CD4-positive, CD25-positive, alpha-beta regulatory T cell (primary cell): ENCODE measurements around the gene ZNF630. TPM values are rescaled to one million over a fixed set of nuclear protein-coding genes. Genes with fewer than 3 reads are reported as not detected.
"Not testable (repeated sequence)": the region's sequence is repeated elsewhere in the genome, so short reads cannot be mapped to it uniquely, and the experiment has no call there.

Experiments
- ATAC-seq, 2 donors: fragments of 150-1000 bp; cut with Tn5 transposase; one replicate each; pipeline ENCODE4 v1.10.0; 2021; ENCODE audit warnings: low read depth in 2 of 2, moderate number of reproducible peaks in 2 of 2, moderate library complexity in 1 of 2
- DNase-seq, 3 donors: peaks; one replicate each; pipeline versions ENCODE4 v3.0.0 to v3.0.0-alpha.2; 2012 to 2022; ENCODE audit warnings: mixed read lengths in 1 of 3
- H3K27ac ChIP-seq: one replicate; pipeline ENCODE4 v1.7.0; 2013; ENCODE audit warnings: mild to moderate bottlenecking, low read length; ENCODE audit not compliant: insufficient read depth, poor library complexity, severe bottlenecking
- H3K27me3 ChIP-seq: one replicate; pipeline ENCODE4 v1.7.0; 2013; ENCODE audit warnings: low read length; ENCODE audit not compliant: control insufficient read depth, insufficient read depth
- H3K36me3 ChIP-seq: one replicate; pipeline ENCODE4 v1.7.0; 2013; ENCODE audit warnings: mild to moderate bottlenecking, low read length, moderate library complexity; ENCODE audit not compliant: control insufficient read depth, insufficient read depth
- H3K4me1 ChIP-seq: 2 replicates; pipeline ENCODE4 v1.7.0; 2013; ENCODE audit warnings: mild to moderate bottlenecking, low read length; ENCODE audit not compliant: insufficient read depth, control insufficient read depth, poor library complexity, severe bottlenecking
- H3K4me3 ChIP-seq: one replicate; pipeline ENCODE4 v1.7.0; 2013; ENCODE audit warnings: low read depth, mild to moderate bottlenecking, low read length, moderate library complexity
- H3K9me3 ChIP-seq, 2 experiments: 1 replicate in 1 of 2; 2 replicates in 1 of 2; pipeline ENCODE4 v1.7.0; 2013; ENCODE audit warnings: low read length in 2 of 2, mild to moderate bottlenecking in 1 of 2, moderate library complexity in 1 of 2; ENCODE audit not compliant: control insufficient read depth in 2 of 2
- H3K27ac Mint-ChIP-seq, 3 donors: one replicate each; pipeline ENCODE4 v1.8.0; 2020 to 2022; ENCODE audit warnings: mild to moderate bottlenecking in 3 of 3, mixed read lengths in 3 of 3, moderate library complexity in 2 of 3
- H3K27me3 Mint-ChIP-seq: one replicate; pipeline ENCODE4 v1.8.0; 2022; ENCODE audit warnings: mild to moderate bottlenecking, mixed read lengths
- H3K36me3 Mint-ChIP-seq: one replicate; pipeline ENCODE4 v1.8.0; 2020; ENCODE audit warnings: mixed read lengths
- H3K4me1 Mint-ChIP-seq, 4 donors: one replicate each; pipeline ENCODE4 v1.8.0; 2020 to 2022; ENCODE audit warnings: mixed read lengths in 4 of 4, mild to moderate bottlenecking in 1 of 4
- H3K4me3 Mint-ChIP-seq, 4 donors: one replicate each; pipeline ENCODE4 v1.8.0; 2020 to 2022; ENCODE audit warnings: mild to moderate bottlenecking in 4 of 4, mixed read lengths in 4 of 4, moderate library complexity in 3 of 4
- H3K9me3 Mint-ChIP-seq, 7 donors: one replicate each; pipeline ENCODE4 v1.8.0; 2020 to 2022; ENCODE audit warnings: mixed read lengths in 7 of 7, mild to moderate bottlenecking in 3 of 7, moderate library complexity in 2 of 7
- polyA plus RNA-seq, 4 donors: library from polyadenylated mRNA; unstranded; fragments of 300-500 nt; fragmentation: Illumina TruSeq; gene quantifications; one replicate each; pipeline ENCODE4 v1.2.3, GENCODE V29; 2021
- total RNA-seq: library from RNA; stranded (reverse); gene quantifications from one replicate; pipeline ENCODE4 v1.2.3, GENCODE V29; 2022

The ZNF630 gene
- total and polyA plus RNA-seq, 5 donors from 2014 or later, result 1.2 to 2.7 (median 1.7) TPM

- no peak for DNase-seq
- Mint-ChIP-seq H3K4me1 (peaks cover 0 to 10% (median 6%) of the 10 kb centered on the region in 4 donors), H3K9me3 (no peaks in the 10 kb centered on the region), H3K4me3 (no peak overlapping the region), H3K27ac (peak overlapping the region in 1 of 3 donors; percentile 60), H3K27me3 (no peaks in the 10 kb centered on the region), H3K36me3 (peaks cover 3% of the 10 kb centered on the region)
- H3K27ac ChIP-seq, result no peak overlapping the region
- no peak overlapping the region for H3K4me3 ChIP-seq
- H3K36me3 ChIP-seq, result no peaks in the 10 kb centered on the region
- H3K27me3 ChIP-seq, result no peaks in the 10 kb centered on the region
- ATAC-seq, result no peak
- H3K9me3 ChIP-seq, result no peaks in the 10 kb centered on the region
- H3K4me1 ChIP-seq, result no peaks in the 10 kb centered on the region
Observed at GRCh38 chrX:48028091-48028490, 43.3 kb downstream of the ZNF630 start.

GRCh38 chrX:48027545-48027944, 43.9 kb downstream of the ZNF630 start:
- DNase-seq, H3K36me3 ChIP-seq, H3K4me3 Mint-ChIP-seq, H3K27ac Mint-ChIP-seq, H3K27ac ChIP-seq, ATAC-seq, H3K4me1 ChIP-seq, H3K4me3 ChIP-seq, H3K9me3 ChIP-seq, H3K27me3 Mint-ChIP-seq, H3K27me3 ChIP-seq, H3K4me1 Mint-ChIP-seq, H3K36me3 Mint-ChIP-seq, H3K9me3 Mint-ChIP-seq: not testable (repeated sequence)

- H3K36me3 Mint-ChIP-seq, result peaks cover 3% of the 10 kb centered on the region
- no peak overlapping the region for H3K4me3 ChIP-seq
- H3K9me3 ChIP-seq, result no peaks in the 10 kb centered on the region
- no peaks in the 10 kb centered on the region for H3K27me3 ChIP-seq
- peaks cover 4 to 19% (median 10%) of the 10 kb centered on the region in 4 donors for H3K4me1 Mint-ChIP-seq
- DNase-seq (peak; percentile 11 to 69 (median 51)), ATAC-seq (no peak)
- no peak overlapping the region for H3K27ac ChIP-seq
- no peaks in the 10 kb centered on the region for H3K36me3 ChIP-seq
- H3K4me3 Mint-ChIP-seq, result peak overlapping the region in 2 of 4 donors; percentile 4 to 39
- H3K4me1 ChIP-seq, result no peaks in the 10 kb centered on the region
- no peaks in the 10 kb centered on the region for H3K27me3 Mint-ChIP-seq
- H3K9me3 Mint-ChIP-seq, result peaks cover 0 to 2% (median 0%) of the 10 kb centered on the region in 7 donors
- no peak overlapping the region for H3K27ac Mint-ChIP-seq
Observed at GRCh38 chrX:48025561-48025960, 45.9 kb downstream of the ZNF630 start.

- Mint-ChIP-seq H3K36me3 (peaks cover 3% of the 10 kb centered on the region), H3K27ac (peak overlapping the region in 1 of 3 donors; percentile 6), H3K4me1 (peaks cover 4 to 19% (median 11%) of the 10 kb centered on the region in 4 donors), H3K4me3 (peak overlapping the region in 2 of 4 donors; percentile 2 to 90), H3K27me3 (no peaks in the 10 kb centered on the region), H3K9me3 (peaks cover 0 to 2% (median 0%) of the 10 kb centered on the region in 7 donors)
- Histone ChIP-seq H3K9me3 (no peaks in the 10 kb centered on the region), H3K27me3 (no peaks in the 10 kb centered on the region), H3K4me3 (no peak overlapping the region), H3K36me3 (no peaks in the 10 kb centered on the region), H3K27ac (no peak overlapping the region), H3K4me1 (no peaks in the 10 kb centered on the region)
- no peak for ATAC-seq
- no peak for DNase-seq
Observed at GRCh38 chrX:48022738-48023137, 48.7 kb downstream of the ZNF630 start.

GRCh38 chrX:48022100-48022499, 49.3 kb downstream of the ZNF630 start:
- Mint-ChIP-seq H3K4me1 (peaks cover 4 to 19% (median 11%) of the 10 kb centered on the region in 4 donors), H3K36me3 (peaks cover 3% of the 10 kb centered on the region), H3K4me3 (peak overlapping the region in 3 of 4 donors; percentile 90 to 96 (median 93)), H3K9me3 (peaks cover 0 to 2% (median 0%) of the 10 kb centered on the region in 7 donors), H3K27me3 (no peaks in the 10 kb centered on the region), H3K27ac (peak overlapping the region in 1 of 3 donors; percentile 96)
- Histone ChIP-seq H3K27ac (no peak overlapping the region), H3K36me3 (no peaks in the 10 kb centered on the region), H3K27me3 (no peaks in the 10 kb centered on the region), H3K9me3 (no peaks in the 10 kb centered on the region), H3K4me1 (no peaks in the 10 kb centered on the region), H3K4me3 (no peak overlapping the region)
- DNase-seq, result no peak
- no peak for ATAC-seq

- peak overlapping the region; percentile 90 for H3K4me3 ChIP-seq
- peak overlapping the region; percentile 95 to 98 (median 96) for H3K27ac Mint-ChIP-seq
- H3K27me3 ChIP-seq, result no peaks in the 10 kb centered on the region
Observed at GRCh38 chrX:48021026-48021900, 50.2 kb downstream of the ZNF630 start.

GRCh38 chrX:48020472-48020871, 51.0 kb downstream of the ZNF630 start:
- not testable (repeated sequence) for H3K9me3 ChIP-seq, H3K27me3 ChIP-seq, H3K27me3 Mint-ChIP-seq, H3K36me3 Mint-ChIP-seq, H3K9me3 Mint-ChIP-seq, ATAC-seq, H3K4me1 ChIP-seq, H3K36me3 ChIP-seq
- Mint-ChIP-seq H3K4me1 (peaks cover under 1 to 11% (median 7%) of the 10 kb centered on the region in 4 donors), H3K27ac (peak overlapping the region in 1 of 3 donors; percentile 95), H3K4me3 (peak overlapping the region; percentile 90 to 96 (median 94))
- H3K4me3 ChIP-seq, result peak overlapping the region; percentile 90
- peak in 2 of 3 donors; percentile 4 to 23 for DNase-seq
- peak overlapping the region; percentile 79 for H3K27ac ChIP-seq

More at GRCh38 chrX:48021026-48021900, 50.2 kb downstream of the ZNF630 start:
- Mint-ChIP-seq H3K36me3 (no peaks in the 10 kb centered on the region), H3K27me3 (no peaks in the 10 kb centered on the region), H3K4me3 (peak overlapping the region; percentile 90 to 96 (median 94)), H3K9me3 (peaks cover 0 to 2% (median 0%) of the 10 kb centered on the region in 7 donors), H3K4me1 (peaks cover 4 to 15% (median 9%) of the 10 kb centered on the region in 4 donors)
- H3K4me1 ChIP-seq, result no peaks in the 10 kb centered on the region
- no peaks in the 10 kb centered on the region for H3K9me3 ChIP-seq
- peak; percentile 69 to 72 for ATAC-seq
- no peaks in the 10 kb centered on the region for H3K36me3 ChIP-seq
- DNase-seq, result peak; percentile 59 to 88 (median 85)
- peak overlapping the region; percentile 79 for H3K27ac ChIP-seq
